ENCODE data around the gene SLC47A1.

GRCh38 chr17:19544366-19544765, 10.7 kb downstream of the SLC47A1 start:
- TF ChIP-seq CTCF (IDR thresholded peaks at IDR 0.05) (no peak), POLR2A (IDR thresholded peaks at IDR 0.05) (no peak)
